ENCODE measurements around the gene RASAL1.
A peak's percentile ranks its signal among the peaks of the same experiment; 100 is the strongest.
"Not testable (repeated sequence)": the region's sequence is repeated elsewhere in the genome, so short reads cannot be mapped to it uniquely, and the experiment has no call there.

Gene RASAL1

DNA sequence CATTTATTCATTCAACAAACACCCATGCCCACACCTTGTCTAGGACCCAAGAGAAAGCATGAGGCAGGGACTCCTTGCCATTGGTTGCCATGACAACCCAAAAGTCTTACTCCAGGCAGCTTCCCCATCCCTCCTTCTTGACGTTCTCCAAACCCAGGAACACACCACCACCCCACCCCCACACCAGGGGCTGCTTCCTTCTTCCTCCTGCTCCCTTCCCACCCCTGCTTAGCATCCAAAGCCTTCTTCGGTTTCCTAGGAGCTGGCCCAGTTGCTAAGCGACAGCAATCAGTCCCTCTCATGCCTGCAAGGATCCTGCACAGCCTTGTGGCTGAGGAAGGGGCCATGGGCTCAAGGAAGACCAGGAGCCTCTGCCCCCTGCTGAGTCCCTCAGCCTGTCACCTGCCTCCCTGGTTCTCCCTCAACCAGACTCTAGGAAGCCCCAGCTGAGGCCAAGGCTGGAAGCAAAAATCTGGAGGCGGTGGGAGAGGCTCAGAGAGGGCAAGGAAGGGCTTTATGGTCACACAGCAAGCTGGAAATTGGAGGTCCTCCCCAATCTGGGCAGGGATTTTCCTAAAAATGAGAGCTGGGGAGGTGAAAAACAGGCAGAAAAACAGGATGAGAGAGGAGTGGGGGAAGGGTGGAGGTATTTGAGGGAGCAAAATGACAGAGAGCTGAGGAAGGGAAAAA, 15.4 kb downstream of the RASAL1 start:
- FAIRE-seq: no peak
- no peak for DNase-seq (ENCODE audit: insufficient read length, low spot score)

DNA sequence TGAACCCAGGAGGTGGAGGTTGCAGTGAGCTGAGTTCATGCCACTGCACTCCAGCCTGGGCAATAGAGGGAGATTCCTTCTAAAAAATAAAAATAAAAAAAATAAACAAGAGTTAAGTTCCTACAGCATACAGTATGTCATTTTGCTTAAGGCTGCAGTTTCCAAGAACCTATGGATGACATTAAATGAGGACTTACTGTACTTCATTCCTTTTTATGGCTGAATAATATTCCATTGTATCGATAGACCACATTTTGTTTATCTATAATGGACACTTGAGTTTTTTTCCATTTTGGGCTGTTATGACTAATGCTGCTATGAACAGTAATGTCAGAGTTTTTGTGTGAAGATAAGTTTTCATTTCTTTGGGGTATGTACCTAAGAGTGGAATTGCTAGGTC, 17.4 kb downstream of the RASAL1 start:
- no peak for FAIRE-seq
- no peak for DNase-seq (ENCODE audit: insufficient read length, low spot score)

GRCh38 chr12:113117684-113118083, 17.9 kb downstream of the RASAL1 start:
- not testable (repeated sequence) for DNase-seq (ENCODE audit: insufficient read length, low spot score); FAIRE-seq

- no peak for FAIRE-seq
- DNase-seq (ENCODE audit: insufficient read length, low spot score): no peak
These were observed 18.7 kb downstream of the RASAL1 start for GRCh38 chr12:113116875-113117274.

GRCh38 chr12:113115455-113116126, 20.0 kb downstream of the RASAL1 start:
- FAIRE-seq (no peak), DNase-seq (ENCODE audit: insufficient read length, low spot score) (no peak)

DNA sequence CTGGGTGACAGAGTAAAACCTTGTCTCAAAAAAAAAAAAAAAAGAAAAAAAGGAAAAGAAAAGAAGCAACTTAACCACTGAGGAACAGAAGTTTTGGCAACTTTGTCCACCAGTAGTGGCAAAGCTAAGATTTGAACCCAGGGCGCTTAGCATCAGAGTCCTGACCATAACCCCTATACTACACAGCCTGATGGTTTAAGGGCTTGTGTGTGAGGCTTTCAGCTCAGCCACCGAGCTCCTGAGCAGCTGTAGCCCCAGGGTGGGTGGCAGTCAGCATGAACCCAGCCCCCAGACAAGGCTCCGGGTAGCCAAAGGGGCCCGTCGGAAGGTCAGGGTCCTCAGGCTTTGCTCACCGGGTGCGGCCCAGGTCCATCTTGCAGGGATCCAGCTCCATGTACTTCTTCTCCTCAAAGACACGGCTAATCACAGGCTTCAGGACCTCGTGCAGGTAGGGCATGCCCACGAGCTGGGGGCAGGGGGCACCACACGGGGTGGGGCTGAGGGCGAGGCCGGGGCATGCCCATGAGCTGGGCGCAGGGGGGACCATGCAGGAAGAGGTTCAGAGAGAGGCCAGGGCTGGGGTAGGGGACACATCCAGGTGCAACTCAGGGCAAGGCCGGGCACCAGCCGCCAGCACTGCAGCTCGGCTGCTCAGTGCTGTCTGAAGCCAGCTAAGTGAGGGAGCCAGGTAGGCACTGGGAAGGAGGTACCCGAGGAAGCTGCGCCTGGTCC, 20.9 kb downstream of the RASAL1 start:
- DNase-seq (ENCODE audit: insufficient read length, low spot score) (no peak), FAIRE-seq (no peak)

DNA sequence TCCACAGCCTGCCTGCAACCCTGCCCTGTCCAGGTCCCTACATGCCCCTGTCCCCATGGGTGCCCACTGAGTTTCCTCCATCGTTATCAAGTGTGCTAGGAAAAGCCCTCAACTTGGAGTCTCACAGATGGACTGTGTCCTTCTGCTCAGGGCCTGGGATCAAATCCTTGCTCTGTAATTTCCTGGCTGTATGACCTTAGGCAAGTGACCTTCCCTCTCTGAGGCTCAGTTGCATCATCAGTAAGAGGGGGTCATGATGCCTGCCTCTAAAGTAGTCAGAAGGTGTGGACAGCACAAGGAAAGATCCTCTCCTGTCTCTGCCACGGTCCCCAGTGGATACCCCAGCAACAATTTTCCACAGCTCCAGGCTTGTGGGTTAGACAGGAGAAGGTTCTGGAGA, 22.2 kb downstream of the RASAL1 start:
- FAIRE-seq: no peak
- DNase-seq (ENCODE audit: insufficient read length, low spot score): no peak

GRCh38 chr12:113112043-113112899, 23.3 kb downstream of the RASAL1 start:
- DNase-seq (ENCODE audit: insufficient read length, low spot score) (no peak), FAIRE-seq (no peak)

DNA sequence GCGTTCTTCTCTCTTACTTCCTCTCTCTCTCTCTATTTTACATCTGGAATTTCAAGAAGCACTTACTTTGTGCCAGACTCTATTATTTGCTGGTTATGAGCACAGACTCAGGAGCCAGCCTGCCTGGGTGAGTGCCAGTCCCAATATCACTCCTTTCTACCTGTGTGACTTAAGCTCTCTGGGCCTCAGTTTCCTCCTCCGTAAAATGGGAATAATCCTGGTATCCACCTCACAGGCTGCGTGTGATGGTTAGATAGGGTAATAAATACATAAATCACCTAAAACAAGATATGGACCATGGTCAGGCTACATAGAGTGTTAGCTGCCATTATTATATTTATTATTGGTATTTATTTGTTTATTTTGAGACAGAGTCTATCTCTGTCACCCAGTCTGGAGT, 24.3 kb downstream of the RASAL1 start:
- FAIRE-seq (no peak), DNase-seq (ENCODE audit: insufficient read length, low spot score) (no peak)

DNA sequence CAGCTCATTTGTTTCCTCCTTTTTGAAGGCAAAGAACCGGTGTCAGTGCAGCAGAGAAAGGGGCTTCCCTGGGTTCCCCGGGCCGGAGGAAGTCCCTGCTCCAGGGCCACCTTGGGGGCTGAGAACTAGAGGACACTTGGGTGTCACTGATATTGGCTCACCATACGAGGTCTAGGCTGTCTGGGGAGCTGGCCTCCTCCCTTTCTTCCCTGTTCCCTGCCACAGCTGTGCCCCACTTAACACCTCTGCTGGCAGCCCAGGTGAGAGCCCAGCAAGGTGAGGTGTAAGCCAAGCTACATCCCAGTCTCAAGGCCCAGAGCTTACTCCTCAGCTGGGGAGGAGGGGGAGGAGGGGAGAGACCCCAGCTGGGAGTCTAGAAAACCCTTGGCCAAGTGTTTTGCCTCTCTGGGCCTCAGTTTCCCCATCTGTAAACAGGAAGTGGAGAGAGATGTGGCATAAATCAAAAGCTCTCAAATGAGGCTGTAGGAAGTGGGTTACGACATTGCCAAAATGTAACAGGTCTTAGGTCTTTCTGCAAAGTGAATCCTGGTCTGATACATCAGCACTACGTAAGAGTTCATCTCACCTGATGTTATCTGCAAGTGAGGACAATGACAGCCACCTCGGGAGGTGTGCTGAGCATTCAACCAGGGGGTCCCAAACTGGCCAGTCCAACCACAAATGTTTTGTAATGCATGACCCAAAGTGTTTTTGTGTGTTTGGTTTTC, 25.5 kb downstream of the RASAL1 start:
- FAIRE-seq: no peak
- no peak for DNase-seq (ENCODE audit: insufficient read length, low spot score)

DNA sequence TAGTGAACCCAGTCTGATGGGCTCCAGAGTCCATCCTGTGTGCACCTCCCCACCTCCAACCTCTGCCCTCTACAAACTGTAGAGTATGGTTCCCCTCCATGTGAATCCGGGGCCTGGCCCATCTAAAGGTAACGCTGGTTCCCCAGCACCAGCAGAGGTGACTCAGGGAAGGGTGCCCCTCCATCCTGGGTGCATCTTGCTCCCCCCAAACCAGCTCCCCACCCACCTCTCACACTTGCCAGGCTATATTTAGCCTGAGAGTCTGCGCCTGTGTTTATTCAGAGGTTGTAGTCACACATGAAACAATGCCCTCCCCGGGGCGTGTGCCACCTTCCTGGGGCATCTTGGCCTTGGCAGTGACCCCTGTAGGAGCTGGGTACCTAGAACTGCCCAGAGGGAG, 26.2 kb downstream of the RASAL1 start:
- DNase-seq (ENCODE audit: insufficient read length, low spot score) (no peak), FAIRE-seq (no peak)

GRCh38 chr12:113108308-113108707, 27.3 kb downstream of the RASAL1 start:
- DNase-seq (ENCODE audit: insufficient read length, low spot score): no peak
- FAIRE-seq: no peak

DNA sequence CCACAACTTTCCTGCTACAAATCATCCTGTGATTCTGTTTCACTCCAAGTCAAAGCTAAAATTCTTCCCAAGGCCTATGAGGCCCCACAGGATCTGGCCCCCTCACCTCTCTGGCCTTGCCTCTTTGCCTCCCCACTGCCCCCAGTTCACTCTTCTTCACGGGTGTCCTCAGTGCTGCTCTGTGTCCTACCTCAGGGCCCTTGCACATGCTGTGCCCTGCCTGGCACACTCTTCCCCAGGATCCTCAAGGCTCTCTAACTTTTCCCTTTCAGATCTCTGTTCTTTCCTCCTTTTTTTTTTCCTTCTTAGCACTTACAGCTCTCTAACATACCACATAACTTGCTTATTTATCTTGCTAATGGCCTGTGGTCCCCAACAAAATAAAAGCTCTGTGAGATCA, 29.2 kb downstream of the RASAL1 start:
- no peak for FAIRE-seq

GRCh38 chr12:113105606-113106271, 29.8 kb downstream of the RASAL1 start:
- FAIRE-seq (no peak), DNase-seq (ENCODE audit: insufficient read length, low spot score) (no peak)

More for the DNA sequence above, 29.2 kb downstream of the RASAL1 start:
- DNase-seq (ENCODE audit: insufficient read length, low spot score): no peak

DNA sequence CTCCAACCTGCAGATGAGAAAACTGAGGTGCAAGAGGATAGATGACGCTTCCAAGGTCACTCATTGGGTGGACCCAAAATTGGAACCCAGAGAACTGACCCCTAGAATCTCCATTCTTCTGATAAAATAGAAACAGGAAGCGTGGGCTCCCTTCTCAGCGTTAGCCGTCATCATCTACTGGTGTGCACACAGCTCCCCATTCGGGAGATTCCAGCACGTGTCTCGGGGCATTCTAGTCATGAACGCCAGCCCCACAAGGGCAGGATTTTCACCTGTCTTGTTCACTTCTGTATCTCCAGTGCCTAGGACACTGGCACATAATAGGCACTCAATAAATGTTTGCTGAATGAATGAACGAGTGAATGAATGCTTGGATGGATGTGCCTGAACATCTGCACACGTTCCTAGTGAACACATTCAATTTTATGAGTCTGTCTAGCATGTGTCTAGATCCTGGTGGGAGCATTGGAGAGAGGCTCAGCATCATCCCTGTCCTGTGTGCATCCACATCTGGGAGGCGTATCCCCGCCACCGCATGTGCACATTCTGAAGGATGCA, 30.5 kb downstream of the RASAL1 start:
- no peak for DNase-seq (ENCODE audit: insufficient read length, low spot score)
- FAIRE-seq: no peak

DNA sequence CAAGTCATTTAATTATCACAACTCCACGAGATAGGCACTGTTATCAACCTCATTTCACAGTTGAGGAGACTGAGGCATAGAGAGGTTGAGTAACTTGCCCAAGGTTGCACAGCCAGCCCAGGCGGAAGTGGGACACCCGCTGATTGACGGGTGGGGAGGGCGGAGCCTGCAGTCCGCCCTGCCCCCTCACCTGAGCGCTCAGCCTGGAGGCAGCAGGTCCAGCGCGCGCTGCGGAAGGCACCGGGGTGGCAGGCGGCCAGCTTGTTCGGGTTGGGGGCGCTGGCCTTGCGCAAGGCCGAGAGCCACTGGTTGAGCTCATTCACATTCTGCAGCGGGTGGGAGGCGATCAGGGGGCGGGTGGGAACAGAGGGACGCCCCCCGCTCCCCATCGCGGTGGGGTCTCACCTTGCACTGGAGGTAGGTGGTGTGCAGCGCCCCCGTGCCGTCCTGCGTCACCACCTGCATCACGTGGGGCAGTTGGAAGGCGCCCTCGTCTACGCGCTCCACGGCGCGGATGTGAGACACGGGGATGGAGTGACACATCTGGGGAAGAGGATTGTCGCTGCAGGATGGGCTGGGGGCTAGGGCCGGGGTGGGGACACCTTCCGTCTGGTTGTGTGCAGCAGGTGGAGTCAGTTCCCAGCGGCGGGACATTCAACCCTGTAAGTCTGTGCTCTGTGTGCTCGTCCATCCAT, 31.7 kb downstream of the RASAL1 start:
- FAIRE-seq: peak; percentile 51

DNA sequence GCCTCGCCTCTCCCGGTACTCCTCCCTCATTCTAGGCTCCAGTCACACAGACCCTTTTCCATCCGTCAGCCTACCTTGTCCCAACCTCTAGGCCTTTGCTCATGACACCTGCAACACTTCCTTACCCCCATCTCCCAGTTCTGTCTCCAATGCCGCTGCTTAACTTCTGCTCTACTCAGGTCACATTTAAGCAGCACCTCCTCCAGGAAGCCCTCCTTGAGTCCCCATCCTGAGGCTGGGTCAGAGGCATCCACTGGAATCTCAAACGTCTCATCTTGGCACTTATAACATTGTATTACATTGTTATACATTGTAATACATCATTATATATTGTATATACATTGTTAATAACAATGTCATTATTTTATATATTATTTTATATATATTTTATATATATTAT, 32.8 kb downstream of the RASAL1 start:
- DNase-seq (ENCODE audit: insufficient read length, low spot score) (no peak), FAIRE-seq (no peak)

More for the DNA sequence above, 31.7 kb downstream of the RASAL1 start:
- DNase-seq (ENCODE audit: insufficient read length, low spot score): no peak

DNA sequence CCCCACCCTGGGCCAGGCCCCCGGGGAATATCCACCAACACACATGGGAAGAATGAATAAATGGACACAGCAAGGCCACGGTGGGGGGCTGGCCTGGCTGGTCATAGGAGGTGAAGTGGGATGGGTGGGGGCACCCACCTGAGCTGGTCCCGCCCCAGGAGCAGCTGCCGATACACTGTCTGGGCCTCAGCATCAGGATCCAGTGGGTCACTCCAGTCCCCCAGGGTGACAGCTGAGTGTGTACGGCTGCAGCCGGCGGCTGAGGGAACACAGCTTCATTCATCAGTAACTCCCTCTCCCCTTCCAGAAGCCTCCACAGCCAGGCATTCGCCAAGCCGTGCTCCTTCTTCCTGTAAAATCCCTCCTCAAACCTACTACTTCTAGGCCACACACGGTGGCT, 33.8 kb downstream of the RASAL1 start:
- DNase-seq (ENCODE audit: insufficient read length, low spot score): no peak
- no peak for FAIRE-seq

- no peak for DNase-seq (ENCODE audit: insufficient read length, low spot score)
- no peak for FAIRE-seq
These were observed 35.8 kb downstream of the RASAL1 start for GRCh38 chr12:113099764-113100163.

Measured in GM19239 (cell line).